RWPE2 (cell line): ENCODE data around the gene ANKDD1B.

Experiments
- ATAC-seq: fragments of 200-7000 bp; cut with Tn5 transposase; 3 replicates; pipeline ENCODE4 v1.9.1; 2021; ENCODE audit warnings: low read depth
- DNase-seq: peaks from one replicate; pipeline ENCODE4 v3.0.0-alpha.2; 2020; ENCODE audit warnings: low spot score
- H3K27ac ChIP-seq: fragments of 450-650 bp; 2 replicates; pipeline ENCODE4 v1.5.1; 2017; ENCODE audit warnings: mild to moderate bottlenecking; ENCODE audit not compliant: poor library complexity, severe bottlenecking
- H3K27me3 ChIP-seq: fragments of 250-450 bp; sonication (Bioruptor Pico); 2 replicates; pipeline ENCODE4 v1.5.1; 2021; ENCODE audit warnings: mild to moderate bottlenecking, moderate library complexity; ENCODE audit not compliant: insufficient read depth, poor library complexity, severe bottlenecking
- H3K36me3 ChIP-seq: fragments of 250-450 bp; sonication (Bioruptor Pico); 2 replicates; pipeline ENCODE4 v1.5.1; 2020; ENCODE audit warnings: low read depth, mild to moderate bottlenecking, moderate library complexity
- H3K4me1 ChIP-seq: fragments of 250-450 bp; sonication (Bioruptor Pico); 2 replicates; pipeline ENCODE4 v1.5.1; 2021; ENCODE audit warnings: mild to moderate bottlenecking, moderate library complexity; ENCODE audit not compliant: insufficient read depth, poor library complexity, severe bottlenecking
- H3K4me3 ChIP-seq: fragments of 250-450 bp; sonication (Bioruptor Pico); 2 replicates; pipeline ENCODE4 v1.5.1; 2021; ENCODE audit warnings: mild to moderate bottlenecking, moderate library complexity; ENCODE audit not compliant: severe bottlenecking
- H3K9me3 ChIP-seq: fragments of 250-450 bp; sonication (Bioruptor Pico); 2 replicates; pipeline ENCODE4 v1.5.1; 2021; ENCODE audit warnings: mild to moderate bottlenecking, moderate library complexity; ENCODE audit not compliant: severe bottlenecking
- CTCF ChIP-seq: fragments of 450-650 bp; IDR thresholded peaks from one replicate; pipeline ENCODE4 v1.5.1; 2017; ENCODE audit warnings: mild to moderate bottlenecking, moderate library complexity; ENCODE audit not compliant: poor library complexity, severe bottlenecking

The ANKDD1B gene

DNA sequence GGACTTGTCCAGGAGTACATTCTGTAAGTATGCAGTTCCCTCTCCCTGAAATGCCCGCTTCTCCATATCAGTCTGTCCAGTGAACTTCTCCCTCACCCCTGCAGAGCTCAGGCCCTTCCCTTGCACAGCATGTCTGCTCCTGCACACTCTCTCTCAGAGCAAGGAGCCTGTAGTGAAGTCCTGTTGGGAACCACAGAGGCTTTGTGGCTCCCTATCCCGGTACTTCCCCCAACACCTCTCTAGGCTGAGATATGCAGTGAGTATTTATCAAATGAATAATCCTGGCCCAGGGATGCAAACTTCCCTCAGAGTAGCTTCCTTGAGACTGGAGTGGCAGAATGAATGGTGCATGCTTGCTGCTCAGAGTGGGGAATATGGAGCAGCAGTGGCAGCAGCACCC lies 57.2 kb downstream of the ANKDD1B start:
- no peak for DNase-seq
- Histone ChIP-seq H3K27ac (no peak overlapping the region), H3K27me3 (no peaks in the 10 kb centered on the region), H3K9me3 (no peaks in the 10 kb centered on the region), H3K36me3 (peaks cover 8% of the 10 kb centered on the region), H3K4me1 (peaks cover 5% of the 10 kb centered on the region), H3K4me3 (no peak overlapping the region)
- no peak for TF ChIP-seq CTCF
- ATAC-seq = no peak

- peaks cover 5% of the 10 kb centered on the region for H3K4me1 ChIP-seq
- no peaks in the 10 kb centered on the region for H3K9me3 ChIP-seq
- peaks cover 11% of the 10 kb centered on the region for H3K36me3 ChIP-seq
- no peaks in the 10 kb centered on the region for H3K27me3 ChIP-seq
- H3K4me3 ChIP-seq = no peak overlapping the region
- ATAC-seq = peak; percentile 71
- H3K27ac ChIP-seq = no peak overlapping the region
- DNase-seq = no peak
- no peak for TF ChIP-seq CTCF
These were observed 57.9 kb downstream of the ANKDD1B start for GRCh38 chr5:75668977-75669689.

- Histone ChIP-seq H3K36me3 (peaks cover 23% of the 10 kb centered on the region), H3K27me3 (no peaks in the 10 kb centered on the region), H3K4me3 (no peak overlapping the region), H3K4me1 (peaks cover 5% of the 10 kb centered on the region), H3K27ac (no peak overlapping the region), H3K9me3 (no peaks in the 10 kb centered on the region)
- no peak for ATAC-seq
- no peak for DNase-seq
- TF ChIP-seq CTCF = no peak
These were observed 59.3 kb downstream of the ANKDD1B start for GRCh38 chr5:75670577-75670976.

- Histone ChIP-seq H3K27ac (no peak overlapping the region), H3K36me3 (peaks cover 25% of the 10 kb centered on the region), H3K9me3 (no peaks in the 10 kb centered on the region), H3K4me3 (no peak overlapping the region), H3K27me3 (no peaks in the 10 kb centered on the region), H3K4me1 (peaks cover 5% of the 10 kb centered on the region)
- DNase-seq (no peak), ATAC-seq (no peak)
- no peak for TF ChIP-seq CTCF
These were observed 60.3 kb downstream of the ANKDD1B start for GRCh38 chr5:75671506-75671905.

GRCh38 chr5:75672616-75673015 lies 61.4 kb downstream of the ANKDD1B start:
- no peak for ATAC-seq
- TF ChIP-seq CTCF = no peak
- peaks cover 26% of the 10 kb centered on the region for H3K36me3 ChIP-seq
- no peak for DNase-seq
- no peak overlapping the region for H3K27ac ChIP-seq
- peaks cover 5% of the 10 kb centered on the region for H3K4me1 ChIP-seq
- H3K4me3 ChIP-seq = no peak overlapping the region
- no peaks in the 10 kb centered on the region for H3K9me3 ChIP-seq
- no peaks in the 10 kb centered on the region for H3K27me3 ChIP-seq
